Measurements from ENCODE around the gene GTSF1L.

DNA sequence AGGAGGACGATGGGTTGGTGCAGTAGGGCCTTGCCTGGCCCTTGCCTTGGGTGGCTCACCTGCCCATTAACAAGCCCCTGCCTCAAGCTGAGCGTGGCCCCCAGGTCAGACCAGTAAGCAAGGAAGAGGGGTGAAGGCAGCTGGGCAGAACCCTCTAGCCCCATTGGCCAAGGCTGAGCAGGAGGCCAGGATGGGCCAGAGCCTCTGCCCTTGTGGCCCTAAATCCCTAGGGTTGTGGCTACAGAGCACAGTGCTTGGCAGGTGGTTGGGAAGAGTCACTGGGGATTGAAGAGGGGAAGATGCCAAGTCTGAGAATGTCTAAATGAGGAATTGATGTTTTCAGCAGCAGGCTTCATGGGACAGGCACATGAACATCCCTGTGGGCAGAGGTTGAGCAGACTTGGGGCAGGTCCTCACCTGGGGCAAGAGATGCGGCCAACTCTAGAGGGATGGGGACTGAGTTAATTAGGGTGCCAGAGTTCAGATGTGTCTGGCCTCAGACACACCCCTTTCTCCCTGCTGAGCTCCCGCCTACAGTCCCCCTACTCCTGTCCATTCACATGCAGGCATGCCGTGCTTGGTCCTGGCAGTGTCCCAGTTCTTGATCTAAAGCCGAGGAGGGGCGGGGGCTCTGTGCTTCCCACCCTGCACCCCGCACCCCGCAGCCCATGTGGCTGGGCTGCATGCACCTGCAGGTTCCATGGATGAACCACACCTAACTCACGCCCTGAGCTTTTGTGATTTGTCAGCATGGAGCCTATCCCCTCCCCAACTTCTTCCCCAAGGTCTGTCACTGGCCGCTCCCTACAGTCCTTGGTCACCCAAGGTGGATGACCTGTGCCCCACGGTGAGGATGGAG, 9.8 kb downstream of the GTSF1L start:
- TF ChIP-seq POLR2AphosphoS5 (IDR thresholded peaks at IDR 0.05; ENCODE audit: low read depth) (no peak), REST (IDR thresholded peaks at IDR 0.05; ENCODE audit: insufficient replicate concordance, low read depth) (no peak), CTCF (IDR thresholded peaks at IDR 0.05; ENCODE audit: insufficient read depth, low read length) (no peak), SPI1 (IDR thresholded peaks at IDR 0.05; ENCODE audit: borderline replicate concordance, low read depth) (no peak)

Data from HL-60 (cell line).